ENCODE measurements around the gene KDM4B. TPM values are rescaled to one million over a fixed set of nuclear protein-coding genes. Genes with fewer than 3 reads are reported as not detected.

KDM4B gene
- total and polyA plus RNA-seq, 4 donors, result 3.2 to 19.7 (median 12.9) TPM

- DNase-seq (ENCODE audit: low spot score), result no peak
- Histone ChIP-seq H3K4me3 (ENCODE audit: low read depth in 1 of 3, low read length in 3 of 3) (no peak overlapping the region), H3K27me3 (ENCODE audit: control insufficient read depth in 4 of 4, insufficient read depth in 4 of 4, low read length in 3 of 4) (no peaks in the 10 kb centered on the region), H3K27ac (ENCODE audit: low read depth in 1 of 2, low read length in 2 of 2) (no peak overlapping the region), H3K36me3 (ENCODE audit: control insufficient read depth in 4 of 4, insufficient read depth in 3 of 4, low read depth in 1 of 4, low read length in 3 of 4) (peaks cover 0 to 12% (median 2%) of the 10 kb centered on the region in 4 donors), H3K4me1 (ENCODE audit: control insufficient read depth in 4 of 4, insufficient read depth in 4 of 4, low read length in 3 of 4) (peaks cover 0 to 33% (median 21%) of the 10 kb centered on the region in 4 donors), H3K9ac (ENCODE audit: low read depth in 1 of 2, low read length in 2 of 2) (no peak overlapping the region), H3K9me3 (ENCODE audit: control insufficient read depth in 4 of 4, low read length in 3 of 4) (no peaks in the 10 kb centered on the region)
- 94% methylated on average over 16 of the region's 16 CpGs for WGBS
- TF ChIP-seq TAF1 (conservative IDR thresholded peaks at IDR 0.05) (no peak), FOXA1 (IDR thresholded peaks at IDR 0.05) (no peak), YY1 (IDR thresholded peaks at IDR 0.05) (no peak), REST (IDR thresholded peaks at IDR 0.05) (no peak), HNF4G (IDR thresholded peaks at IDR 0.05) (no peak), RXRA (IDR thresholded peaks at IDR 0.05) (no peak), SP1 (IDR thresholded peaks at IDR 0.05) (no peak)
Observed at GRCh38 chr19:5050067-5050656, 81.2 kb downstream of the KDM4B start.

- Histone ChIP-seq H3K9ac (ENCODE audit: low read depth in 1 of 2, low read length in 2 of 2) (no peak overlapping the region), H3K36me3 (ENCODE audit: control insufficient read depth in 4 of 4, insufficient read depth in 3 of 4, low read depth in 1 of 4, low read length in 3 of 4) (peaks cover 0 to 12% (median 2%) of the 10 kb centered on the region in 4 donors), H3K4me1 (ENCODE audit: control insufficient read depth in 4 of 4, insufficient read depth in 4 of 4, low read length in 3 of 4) (peaks cover 2 to 38% (median 25%) of the 10 kb centered on the region in 4 donors), H3K27ac (ENCODE audit: low read depth in 1 of 2, low read length in 2 of 2) (no peak overlapping the region), H3K27me3 (ENCODE audit: control insufficient read depth in 4 of 4, insufficient read depth in 4 of 4, low read length in 3 of 4) (no peaks in the 10 kb centered on the region), H3K4me3 (ENCODE audit: low read depth in 1 of 3, low read length in 3 of 3) (no peak overlapping the region), H3K9me3 (ENCODE audit: control insufficient read depth in 4 of 4, low read length in 3 of 4) (no peaks in the 10 kb centered on the region)
- TF ChIP-seq RXRA (IDR thresholded peaks at IDR 0.05), result no peak
- TF ChIP-seq FOXA1 (IDR thresholded peaks at IDR 0.05), result no peak
- no peak for TF ChIP-seq JUND (IDR thresholded peaks at IDR 0.05)
- TF ChIP-seq CTCF (IDR thresholded peaks at IDR 0.05; ENCODE audit: low read depth, low read length, missing input control), result no peak
- TF ChIP-seq YY1 (IDR thresholded peaks at IDR 0.05), result no peak
- no peak for TF ChIP-seq SP1 (IDR thresholded peaks at IDR 0.05)
- no peak for TF ChIP-seq ATF3 (IDR thresholded peaks at IDR 0.05)
- TF ChIP-seq EGR1 (IDR thresholded peaks at IDR 0.05; ENCODE audit: low read depth in 2 of 2), result no peak
- TF ChIP-seq GABPA (IDR thresholded peaks at IDR 0.05 in 1 of 2, conservative IDR thresholded peaks at IDR 0.05 in 1 of 2), result no peak
- no peak for TF ChIP-seq HNF4G (IDR thresholded peaks at IDR 0.05)
- no peak for TF ChIP-seq RAD21 (IDR thresholded peaks at IDR 0.05)
- TF ChIP-seq REST (IDR thresholded peaks at IDR 0.05), result no peak
- no peak for TF ChIP-seq HNF4A (conservative IDR thresholded peaks at IDR 0.05)
- no peak for TF ChIP-seq ZBTB33 (IDR thresholded peaks at IDR 0.05)
- no peak for TF ChIP-seq MAX (IDR thresholded peaks at IDR 0.05)
- no peak for TF ChIP-seq NR2F2 (IDR thresholded peaks at IDR 0.05)
- no peak for TF ChIP-seq FOXA2 (IDR thresholded peaks at IDR 0.05)
- no peak for TF ChIP-seq TAF1 (conservative IDR thresholded peaks at IDR 0.05)
- DNase-seq (ENCODE audit: low spot score), result no peak
- 95% methylated on average over 16 of the region's 16 CpGs for WGBS
Observed at GRCh38 chr19:5050905-5051304, 82.0 kb downstream of the KDM4B start.
